ENCODE measurements around the gene POLR3E. TPM values are rescaled to one million over a fixed set of nuclear protein-coding genes. Genes with fewer than 3 reads are reported as not detected.
A peak's percentile ranks its signal among the peaks of the same experiment; 100 is the strongest.

The POLR3E gene
- total RNA-seq, 1 experiment from 2014 or later: 70.9 TPM

DNA sequence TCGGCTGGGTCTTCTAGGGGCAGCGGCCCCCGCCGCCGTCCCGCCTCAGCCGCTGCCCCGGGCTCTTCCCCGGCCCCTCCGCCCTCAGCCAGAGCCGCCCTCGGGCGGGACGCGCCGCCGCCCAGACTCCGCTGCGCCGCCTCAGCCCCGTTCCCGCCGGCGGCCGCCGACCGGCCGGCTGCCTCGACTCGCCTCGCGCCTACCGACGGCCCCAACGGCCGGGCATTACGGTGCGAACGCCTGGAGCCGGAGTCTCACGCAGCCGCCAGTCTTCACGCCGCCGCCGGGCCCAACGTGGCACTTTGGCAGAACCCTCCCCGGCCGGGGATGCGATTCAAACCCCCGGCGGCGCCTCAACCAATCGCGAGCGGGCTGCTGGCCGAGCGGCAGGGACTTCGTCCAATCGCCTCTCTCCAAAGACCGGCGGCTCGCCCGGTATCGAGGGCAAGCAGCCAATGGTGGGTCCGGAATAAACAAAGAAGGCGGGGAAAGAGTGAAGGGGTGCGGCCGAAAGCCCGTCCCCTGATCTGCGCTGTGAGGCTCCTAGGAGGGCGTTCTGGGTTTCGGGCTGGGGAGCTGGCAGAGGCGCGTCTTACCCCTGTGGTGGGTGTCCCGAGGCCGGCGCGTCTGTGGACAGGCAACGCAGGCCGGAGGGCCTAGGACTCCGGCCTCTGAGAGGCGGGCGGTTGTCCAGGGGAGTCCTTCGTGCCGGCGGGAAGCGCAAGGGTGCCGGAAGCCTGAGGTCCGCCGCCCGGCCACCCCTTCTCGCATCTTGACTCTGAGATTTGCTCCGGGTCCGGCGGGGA, 77.3 kb downstream of the POLR3E start, which contains the start of gene CDR2:
TSS of gene CDR2 (minus strand) at position 309 of the 806 bp plus-strand sequence. CDS start 310 bp downstream, outside the sequence.
- peak within 1 kb of the TSS; percentile 45; the same call in 1 of the 2 replicates for H3K27ac ChIP-seq
- peaks cover 47% of the 10 kb centered on the region for H3K79me2 ChIP-seq (ENCODE audit: low read depth)
- peaks cover 39% of the 10 kb centered on the region for H3K4me1 ChIP-seq (replicated peaks; ENCODE audit: insufficient read depth)
- BruUV-seq (replicated peaks): no TSS peak
- POLR2A ChIA-PET (ENCODE audit: unreplicated experiment): interaction anchor here (0.6 kb wide), 1 partner anchor 19 kb away, joined by 4 read pairs; no protein-coding TSS in a partner anchor
- intact Hi-C loops (cut with micrococcal nuclease; ENCODE audit: unreplicated experiment): loop anchor here (1.0 kb wide), 2 partner anchors 23 to 184 kb away; no protein-coding TSS in a partner anchor
- H3K4me2 ChIP-seq: peak within 1 kb of the TSS; percentile 93
- no peaks in the 10 kb centered on the region for H3K9me3 ChIP-seq (ENCODE audit: insufficient read depth, low read depth)
- peak within 1 kb of the TSS; percentile 95 for H3K4me3 ChIP-seq
- 0 out of 2 replicates have a peak, but pooled peaks cover 3% of the 10 kb centered on the region for H3K9me2 ChIP-seq (ENCODE audit: insufficient read depth)
- no peaks in the 10 kb centered on the region for H4K20me1 ChIP-seq (ENCODE audit: insufficient read depth)
- DNase-seq: peak; percentile 91 to 99
- peak within 1 kb of the TSS; percentile 82 for H2AFZ ChIP-seq
- no peaks in the 10 kb centered on the region for H3K27me3 ChIP-seq (ENCODE audit: insufficient read depth, low read depth)
- CTCF ChIA-PET: interaction anchor here (0.6 kb wide), 1 partner anchor 23 kb away, joined by 7 read pairs; no protein-coding TSS in a partner anchor
- H3K36me3 ChIP-seq (ENCODE audit: low read depth): peaks cover 5% of the 10 kb centered on the region; the same call in 1 of the 2 replicates
- no peak for TF ChIP-seq EZH2 (IDR thresholded peaks at IDR 0.05; ENCODE audit: low read depth)
- TF ChIP-seq, protein P1, sequence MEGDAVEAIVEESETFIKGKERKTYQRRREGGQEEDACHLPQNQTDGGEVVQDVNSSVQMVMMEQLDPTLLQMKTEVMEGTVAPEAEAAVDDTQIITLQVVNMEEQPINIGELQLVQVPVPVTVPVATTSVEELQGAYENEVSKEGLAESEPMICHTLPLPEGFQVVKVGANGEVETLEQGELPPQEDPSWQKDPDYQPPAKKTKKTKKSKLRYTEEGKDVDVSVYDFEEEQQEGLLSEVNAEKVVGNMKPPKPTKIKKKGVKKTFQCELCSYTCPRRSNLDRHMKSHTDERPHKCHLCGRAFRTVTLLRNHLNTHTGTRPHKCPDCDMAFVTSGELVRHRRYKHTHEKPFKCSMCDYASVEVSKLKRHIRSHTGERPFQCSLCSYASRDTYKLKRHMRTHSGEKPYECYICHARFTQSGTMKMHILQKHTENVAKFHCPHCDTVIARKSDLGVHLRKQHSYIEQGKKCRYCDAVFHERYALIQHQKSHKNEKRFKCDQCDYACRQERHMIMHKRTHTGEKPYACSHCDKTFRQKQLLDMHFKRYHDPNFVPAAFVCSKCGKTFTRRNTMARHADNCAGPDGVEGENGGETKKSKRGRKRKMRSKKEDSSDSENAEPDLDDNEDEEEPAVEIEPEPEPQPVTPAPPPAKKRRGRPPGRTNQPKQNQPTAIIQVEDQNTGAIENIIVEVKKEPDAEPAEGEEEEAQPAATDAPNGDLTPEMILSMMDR (conservative IDR thresholded peaks at IDR 0.05): no peak
- peaks cover 29% of the 10 kb centered on the region for H3F3A ChIP-seq (ENCODE audit: insufficient read depth, low read depth)

DNA sequence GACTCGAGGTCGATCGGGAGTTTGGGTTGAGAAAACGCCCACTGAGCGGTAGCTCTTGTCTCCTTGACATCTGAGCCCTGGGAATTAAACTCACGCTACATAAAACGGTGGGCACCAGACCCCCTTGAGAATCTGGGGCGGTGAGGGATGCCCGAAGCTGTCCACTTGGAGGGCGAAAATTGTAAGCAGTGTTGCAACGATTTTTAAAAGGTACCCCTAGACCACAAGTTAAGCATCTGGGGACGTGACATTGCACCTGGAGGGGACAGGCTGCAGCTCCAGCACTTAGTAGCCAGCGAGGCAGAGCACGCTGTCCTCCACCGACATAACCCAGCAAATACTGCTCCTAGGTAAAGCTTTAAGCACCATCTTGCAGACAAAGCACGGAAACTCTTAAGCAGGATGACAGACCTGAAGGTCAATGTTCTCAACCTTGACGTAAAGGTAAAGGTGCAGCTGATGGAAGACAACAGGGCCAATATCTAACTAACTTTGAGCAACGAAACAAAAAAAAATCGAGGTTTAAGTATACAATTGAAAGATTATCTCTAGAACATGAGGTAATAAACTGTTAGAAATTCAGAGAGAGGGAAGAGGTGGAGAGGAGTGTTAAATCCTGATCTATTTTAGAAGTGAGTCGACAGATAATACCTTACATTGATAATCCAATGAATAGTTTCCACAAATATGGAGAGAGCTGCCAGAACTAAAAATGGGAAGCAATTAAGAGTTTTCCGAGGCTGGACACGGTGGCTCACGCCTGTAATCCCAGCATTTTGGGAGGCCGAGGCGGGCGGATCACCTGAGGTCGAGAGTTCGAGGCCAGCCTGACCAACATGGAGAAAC, 78.1 kb downstream of the POLR3E start:
- peak overlapping the region; percentile 95 for H3K4me3 ChIP-seq
- peaks cover 39% of the 10 kb centered on the region for H3K79me2 ChIP-seq (ENCODE audit: low read depth)
- H4K20me1 ChIP-seq (ENCODE audit: insufficient read depth): no peaks in the 10 kb centered on the region
- ChIA-PET POLR2A (ENCODE audit: unreplicated experiment) (interaction anchor here (0.5 to 0.6 kb wide), 3 partner anchors 8 to 1143 kb away, joined by 4 to 15 read pairs (median 6); no protein-coding TSS in a partner anchor), CTCF (interaction anchor here (0.6 kb wide), 1 partner anchor 22 kb away, joined by 7 read pairs; no protein-coding TSS in a partner anchor)
- H3K9me3 ChIP-seq (ENCODE audit: insufficient read depth, low read depth): no peaks in the 10 kb centered on the region
- H3K27ac ChIP-seq: no peak overlapping the region
- 0 out of 2 replicates have a peak, but pooled peaks cover 3% of the 10 kb centered on the region for H3K9me2 ChIP-seq (ENCODE audit: insufficient read depth)
- H3F3A ChIP-seq (ENCODE audit: insufficient read depth, low read depth): peaks cover 20% of the 10 kb centered on the region
- peaks cover 30% of the 10 kb centered on the region for H3K4me1 ChIP-seq (replicated peaks; ENCODE audit: insufficient read depth)
- intact Hi-C loops (cut with micrococcal nuclease; ENCODE audit: unreplicated experiment): no loop called here
- DNase-seq: no peak
- BruUV-seq (replicated peaks): TSS peak; percentile 90
- peaks cover 2% of the 10 kb centered on the region; the same call in 1 of the 2 replicates for H3K36me3 ChIP-seq (ENCODE audit: low read depth)
- TF ChIP-seq EZH2 (IDR thresholded peaks at IDR 0.05; ENCODE audit: low read depth): no peak
- TF ChIP-seq, protein P1 (conservative IDR thresholded peaks at IDR 0.05): no peak
- no peaks in the 10 kb centered on the region for H3K27me3 ChIP-seq (ENCODE audit: insufficient read depth, low read depth)
- H2AFZ ChIP-seq: peak overlapping the region; percentile 82
- peak overlapping the region; percentile 93 for H3K4me2 ChIP-seq
